GM12875 (cell line): Measurements from ENCODE around the gene MKRN3.
"Not testable (repeated sequence)": the region's sequence is repeated elsewhere in the genome, so short reads cannot be mapped to it uniquely, and the experiment has no call there.

Experiments used
- H3K4me3 ChIP-seq: one replicate; pipeline ENCODE4 v1.5.1; 2011; ENCODE audit warnings: low read depth, low read length, control low read depth
- TF ChIP-seq, protein P1 (sequence below): IDR thresholded peaks from 2 replicates; pipeline ENCODE4 v1.5.1; 2011; ENCODE audit warnings: low read depth, mild to moderate bottlenecking, control low read depth, inconsistent platforms, low read length, moderate library complexity, borderline replicate concordance; ENCODE audit not compliant: insufficient read depth

Gene MKRN3

DNA sequence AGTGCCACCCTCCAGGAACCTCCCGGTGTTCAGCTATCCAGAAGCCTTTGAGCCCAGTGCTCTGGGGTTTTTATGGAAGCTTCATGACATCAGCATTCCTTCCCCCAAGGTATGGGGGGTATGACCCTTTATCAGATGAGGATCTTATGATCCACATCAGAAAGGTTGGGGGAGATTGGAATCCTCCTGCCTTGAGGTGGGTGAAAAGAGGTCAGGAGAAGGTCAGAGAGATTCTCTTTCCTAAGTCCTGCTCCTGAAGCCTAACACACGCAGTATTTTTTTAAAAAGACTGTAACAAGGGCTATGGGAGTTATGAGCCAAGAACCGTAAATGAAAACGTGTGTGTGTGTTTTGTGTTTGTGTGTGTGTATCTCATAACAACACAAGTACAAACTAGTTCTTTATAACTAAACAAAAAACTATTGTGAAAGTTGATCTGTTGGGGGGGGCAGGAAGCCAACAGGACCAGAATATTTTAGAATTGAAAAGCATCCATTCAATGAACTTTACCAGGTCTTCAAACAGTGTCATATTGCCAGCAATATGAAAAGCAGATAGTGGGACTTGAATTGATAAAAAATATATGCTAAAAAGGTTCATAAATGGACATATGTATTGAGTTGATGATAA lies 13.2 kb downstream of the MKRN3 start:
- TF ChIP-seq, protein P1, sequence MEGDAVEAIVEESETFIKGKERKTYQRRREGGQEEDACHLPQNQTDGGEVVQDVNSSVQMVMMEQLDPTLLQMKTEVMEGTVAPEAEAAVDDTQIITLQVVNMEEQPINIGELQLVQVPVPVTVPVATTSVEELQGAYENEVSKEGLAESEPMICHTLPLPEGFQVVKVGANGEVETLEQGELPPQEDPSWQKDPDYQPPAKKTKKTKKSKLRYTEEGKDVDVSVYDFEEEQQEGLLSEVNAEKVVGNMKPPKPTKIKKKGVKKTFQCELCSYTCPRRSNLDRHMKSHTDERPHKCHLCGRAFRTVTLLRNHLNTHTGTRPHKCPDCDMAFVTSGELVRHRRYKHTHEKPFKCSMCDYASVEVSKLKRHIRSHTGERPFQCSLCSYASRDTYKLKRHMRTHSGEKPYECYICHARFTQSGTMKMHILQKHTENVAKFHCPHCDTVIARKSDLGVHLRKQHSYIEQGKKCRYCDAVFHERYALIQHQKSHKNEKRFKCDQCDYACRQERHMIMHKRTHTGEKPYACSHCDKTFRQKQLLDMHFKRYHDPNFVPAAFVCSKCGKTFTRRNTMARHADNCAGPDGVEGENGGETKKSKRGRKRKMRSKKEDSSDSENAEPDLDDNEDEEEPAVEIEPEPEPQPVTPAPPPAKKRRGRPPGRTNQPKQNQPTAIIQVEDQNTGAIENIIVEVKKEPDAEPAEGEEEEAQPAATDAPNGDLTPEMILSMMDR, result no peak
- H3K4me3 ChIP-seq, result no peak overlapping the region

DNA sequence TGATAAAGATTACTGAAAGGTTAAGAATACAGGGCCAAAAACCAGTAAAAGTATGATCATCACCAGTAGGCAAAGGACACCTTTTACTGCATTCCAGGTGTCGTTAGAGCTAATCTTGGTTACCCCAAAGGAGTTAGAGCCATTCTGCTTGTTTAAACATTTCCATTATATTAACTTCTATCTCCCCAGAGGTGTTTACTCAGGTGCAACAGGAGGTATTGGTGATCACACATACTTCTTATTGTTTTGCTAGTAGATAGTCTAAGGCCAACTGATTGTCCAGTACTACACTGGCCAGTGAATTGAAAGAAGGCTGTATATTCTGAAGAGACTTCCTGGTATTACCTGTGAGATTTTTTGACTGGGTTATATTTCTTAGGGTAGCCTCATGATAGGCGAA lies 22.8 kb downstream of the MKRN3 start:
- TF ChIP-seq, protein P1, result no peak

DNA sequence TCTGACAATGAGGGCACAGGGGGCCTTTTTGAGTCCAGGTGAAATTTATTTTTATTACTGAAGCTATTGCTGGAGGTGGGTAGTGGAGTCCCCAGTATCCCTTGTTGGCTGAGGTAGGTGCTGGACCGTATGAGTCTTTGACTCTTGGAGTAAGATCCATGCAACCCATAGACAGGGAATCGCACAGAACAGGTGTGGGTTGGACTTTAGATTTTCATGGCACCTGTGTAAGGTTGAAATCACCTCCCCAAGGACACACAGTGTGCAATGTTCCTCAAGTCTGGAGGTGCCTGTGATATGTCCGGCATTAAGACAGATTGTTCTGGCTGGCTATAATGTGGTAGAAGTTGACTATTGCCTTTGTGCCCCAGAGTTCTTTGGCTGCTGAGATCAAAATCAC lies 23.5 kb downstream of the MKRN3 start:
- TF ChIP-seq, protein P1, result no peak
- no peak overlapping the region for H3K4me3 ChIP-seq

More for the DNA sequence above, 22.8 kb downstream of the MKRN3 start:
- H3K4me3 ChIP-seq, result no peak overlapping the region

DNA sequence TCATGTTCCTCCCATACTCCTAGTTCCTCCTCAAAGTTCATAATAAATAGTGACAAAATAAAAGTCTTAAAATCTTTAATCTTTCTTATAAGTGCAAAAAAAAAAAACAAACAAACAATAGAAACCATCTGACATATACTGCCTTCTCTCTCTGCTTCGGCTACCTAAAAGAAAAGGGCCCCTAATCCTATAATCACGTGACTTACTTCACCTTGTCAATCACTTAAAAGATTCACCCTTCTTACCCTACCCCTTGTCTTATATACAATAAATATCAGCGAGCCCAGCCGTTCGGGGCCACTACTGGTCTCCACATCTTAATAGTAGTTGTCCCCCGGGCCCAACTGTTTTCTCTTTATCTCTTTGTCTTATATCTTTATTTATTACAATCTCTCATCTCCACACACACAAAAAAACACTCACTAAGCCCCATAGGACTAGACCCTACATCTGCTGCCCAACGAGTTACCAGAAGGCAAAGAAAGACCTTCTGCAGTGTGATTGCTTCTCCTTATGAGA lies 28.8 kb downstream of the MKRN3 start:
- TF ChIP-seq, protein P1, result no peak
- H3K4me3 ChIP-seq, result no peak overlapping the region

DNA sequence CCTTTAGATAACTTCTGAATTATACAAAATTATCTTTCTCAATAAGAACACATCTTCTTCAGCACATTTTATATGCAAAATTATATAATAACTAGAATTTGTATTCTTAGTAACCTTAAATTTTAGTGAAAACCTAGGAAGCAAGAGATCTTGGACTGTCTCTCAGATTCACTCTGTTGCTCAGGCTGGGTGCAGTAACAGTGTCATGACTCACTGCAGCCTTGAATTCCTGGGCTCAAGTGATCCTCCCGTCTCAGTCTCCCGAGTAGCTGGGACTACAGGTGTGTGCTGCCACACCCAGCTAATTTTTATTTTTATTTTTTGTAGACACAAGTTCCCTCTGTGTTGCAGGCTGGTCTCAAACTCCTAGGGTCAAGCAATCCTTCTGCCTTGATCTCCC lies 29.9 kb downstream of the MKRN3 start:
- H3K4me3 ChIP-seq, result no peak overlapping the region
- TF ChIP-seq, protein P1, result no peak

DNA sequence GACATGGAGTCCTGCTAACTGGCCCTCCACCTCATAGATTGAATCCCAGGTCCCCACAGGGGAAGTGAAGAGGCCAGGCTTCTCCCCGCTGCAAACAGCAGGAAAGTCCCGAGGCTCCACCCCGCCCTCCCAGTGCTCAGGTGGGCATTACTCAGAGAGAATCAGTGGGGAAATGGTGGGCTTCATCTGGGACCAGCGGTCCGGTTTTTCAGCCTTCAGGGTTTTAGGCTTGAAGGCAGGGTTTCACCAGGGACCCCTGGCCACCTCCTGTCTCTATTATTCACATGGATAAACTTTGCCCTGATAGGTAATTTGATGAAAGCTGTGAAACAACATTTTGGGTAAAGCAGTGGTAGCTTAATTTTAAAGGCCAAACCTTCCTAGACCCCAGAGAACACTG lies 31.3 kb downstream of the MKRN3 start:
- no peak overlapping the region for H3K4me3 ChIP-seq
- TF ChIP-seq, protein P1, result no peak

DNA sequence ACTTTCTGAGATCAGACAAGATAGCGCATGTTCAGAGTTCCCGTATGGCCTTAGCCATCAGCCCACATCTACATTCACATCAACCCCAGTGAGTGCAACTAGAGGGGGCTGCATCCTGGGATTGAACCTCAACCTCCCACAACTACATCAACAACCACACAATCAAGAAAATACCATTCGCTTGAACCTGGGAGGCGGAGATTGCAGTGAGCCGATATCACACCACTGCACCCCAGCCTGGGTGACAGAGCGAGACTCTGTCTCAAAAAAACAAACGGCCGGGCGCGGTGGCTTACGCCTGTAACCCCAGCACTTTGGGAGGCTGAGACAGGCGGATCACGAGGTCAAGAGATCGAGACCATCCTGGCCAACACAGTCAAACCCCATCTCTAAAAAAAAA lies 31.8 kb downstream of the MKRN3 start:
- H3K4me3 ChIP-seq, result not testable (repeated sequence)

DNA sequence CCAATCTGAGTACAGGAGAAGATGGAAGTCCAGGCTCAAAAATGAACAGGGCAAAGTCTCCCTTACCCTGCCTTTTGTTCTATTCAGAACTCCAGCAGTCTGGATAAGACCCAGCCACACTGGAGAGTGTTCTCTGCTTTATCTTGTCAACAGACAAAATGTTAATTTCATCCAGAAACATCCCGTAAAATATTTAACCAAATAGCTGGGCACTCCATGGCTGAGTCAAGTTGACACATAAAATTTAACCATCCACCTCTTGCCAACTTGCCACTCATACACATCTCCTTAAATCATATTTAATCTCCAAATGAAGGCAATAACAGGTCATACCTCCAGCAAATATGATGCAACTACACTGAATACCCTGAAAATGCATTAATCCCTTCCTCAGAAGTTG lies 33.6 kb downstream of the MKRN3 start:
- H3K4me3 ChIP-seq, result no peak overlapping the region
- TF ChIP-seq, protein P1, result no peak
